AG20443 (cell line): Measurements from ENCODE around the gene CDK18.
"Not testable (repeated sequence)": the region's sequence is repeated elsewhere in the genome, so short reads cannot be mapped to it uniquely, and the experiment has no call there.

Source experiments
- DNase-seq: peaks from one replicate; pipeline ENCODE4 v3.0.0; 2012; ENCODE audit warnings: low spot score, mixed read lengths

Gene CDK18

DNA sequence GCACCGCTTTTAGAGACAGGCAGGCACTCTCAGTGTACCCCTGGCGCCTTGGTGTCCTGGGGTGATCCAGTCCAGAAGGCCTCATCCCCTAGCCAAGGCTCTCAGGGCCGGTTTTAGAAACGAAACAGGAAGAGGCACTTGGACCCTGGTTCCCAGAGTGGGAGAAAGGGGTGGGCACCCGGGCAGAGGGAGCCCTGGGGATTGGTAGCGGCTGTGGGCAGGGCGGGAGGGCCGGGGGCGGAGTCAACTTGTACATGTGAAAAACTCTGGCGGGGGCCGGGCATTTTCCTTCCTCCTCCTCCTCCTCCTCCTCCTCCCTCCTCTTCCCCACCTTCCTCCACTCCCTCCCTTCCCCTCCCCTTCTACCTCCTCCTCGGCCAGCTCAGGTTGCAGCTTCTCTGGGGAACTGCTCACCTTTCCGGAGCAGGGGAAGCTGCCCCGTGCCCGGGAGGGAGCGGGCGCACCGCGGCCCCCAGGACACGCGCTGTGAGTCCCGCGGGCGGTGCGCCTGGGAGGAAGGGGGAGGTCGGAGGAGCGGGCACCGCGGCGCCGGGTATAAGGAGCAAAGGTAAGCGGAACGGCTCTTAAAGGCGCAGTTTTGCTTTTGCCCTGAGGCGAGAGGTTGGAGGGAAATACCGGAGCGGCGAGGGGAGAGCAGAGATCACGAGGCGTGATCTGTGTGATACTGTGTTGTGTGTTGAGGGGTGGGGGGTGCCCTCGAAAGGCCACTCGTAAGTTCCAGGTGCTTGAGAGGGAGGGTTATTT, at the start of gene CDK18:
Gene CDK18, plus strand, starts transcription at position 359 of the 765 bp plus-strand sequence. CDS start 18,499 bp downstream, outside the sequence.
- peak; percentile 49 for DNase-seq

DNA sequence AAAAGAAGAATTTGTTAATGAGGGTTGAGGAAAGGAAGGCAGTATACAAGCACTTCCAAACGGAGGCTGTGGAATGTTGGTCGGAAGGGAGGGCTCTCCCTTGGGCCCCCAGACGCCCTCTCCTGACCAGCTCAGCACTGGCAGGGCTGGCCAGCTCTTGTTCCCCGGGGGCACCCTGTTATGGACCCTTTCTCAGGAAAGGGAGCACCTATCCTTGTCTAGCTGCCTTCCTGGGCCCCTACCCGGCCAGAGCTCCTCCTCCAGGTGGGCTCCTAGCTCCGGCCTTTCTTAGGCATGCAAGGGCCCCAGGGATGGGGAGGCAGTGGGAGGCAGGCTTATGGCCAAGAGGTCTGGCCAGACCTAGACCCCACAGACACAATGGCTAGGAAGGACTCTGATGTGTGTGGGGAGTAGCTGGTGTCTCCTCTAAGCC, 49.5 kb upstream of the CDK18 start:
- DNase-seq: no peak

DNA sequence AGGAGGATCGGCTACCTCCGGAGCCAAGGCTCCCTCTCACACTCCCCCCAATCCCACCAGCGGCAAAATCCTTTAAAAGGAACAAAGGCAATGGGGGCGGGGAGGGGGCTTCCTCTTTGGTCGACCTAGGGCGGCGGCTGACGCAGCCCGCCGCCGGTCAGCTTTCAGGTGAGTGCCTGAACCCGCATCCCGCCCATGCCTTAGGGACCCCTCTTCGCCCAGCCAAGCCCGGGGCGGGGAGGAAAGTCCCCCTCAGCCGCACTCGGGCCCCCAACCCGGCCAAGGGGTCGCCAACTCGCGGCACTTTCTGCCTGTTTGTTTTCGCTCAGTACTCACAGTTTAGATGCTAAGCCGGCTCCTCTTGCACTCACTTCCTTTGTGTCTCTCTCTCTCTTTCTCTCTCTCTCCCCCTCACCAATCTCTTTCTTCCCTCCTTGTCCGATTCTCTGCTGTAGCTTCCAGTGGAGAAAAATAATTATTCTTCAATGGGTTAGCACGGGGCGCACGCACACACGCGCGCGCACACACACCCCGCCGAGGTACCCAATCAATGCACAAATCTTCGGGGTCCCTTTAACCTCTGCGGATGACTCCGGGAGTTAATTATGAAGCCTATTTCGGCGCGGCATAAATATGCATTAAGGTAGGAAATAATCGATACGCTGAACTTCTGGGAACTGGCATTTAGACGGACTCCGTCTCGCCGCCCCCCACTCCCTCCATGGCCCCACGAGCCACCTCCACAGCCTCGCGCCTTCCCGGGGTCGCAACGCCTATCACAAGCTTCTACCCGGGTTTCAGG, 48.7 kb upstream of the CDK18 start, which contains the start of gene BLACAT1:
Gene BLACAT1, minus strand, starts transcription at position 465 of the 802 bp plus-strand sequence.
- DNase-seq: no peak

- DNase-seq: no peak
Observed at GRCh38 chr1:205456383-205456867, 48.0 kb upstream of the CDK18 start.

- DNase-seq: no peak
Observed at GRCh38 chr1:205456868-205457745, 47.4 kb upstream of the CDK18 start.

DNA sequence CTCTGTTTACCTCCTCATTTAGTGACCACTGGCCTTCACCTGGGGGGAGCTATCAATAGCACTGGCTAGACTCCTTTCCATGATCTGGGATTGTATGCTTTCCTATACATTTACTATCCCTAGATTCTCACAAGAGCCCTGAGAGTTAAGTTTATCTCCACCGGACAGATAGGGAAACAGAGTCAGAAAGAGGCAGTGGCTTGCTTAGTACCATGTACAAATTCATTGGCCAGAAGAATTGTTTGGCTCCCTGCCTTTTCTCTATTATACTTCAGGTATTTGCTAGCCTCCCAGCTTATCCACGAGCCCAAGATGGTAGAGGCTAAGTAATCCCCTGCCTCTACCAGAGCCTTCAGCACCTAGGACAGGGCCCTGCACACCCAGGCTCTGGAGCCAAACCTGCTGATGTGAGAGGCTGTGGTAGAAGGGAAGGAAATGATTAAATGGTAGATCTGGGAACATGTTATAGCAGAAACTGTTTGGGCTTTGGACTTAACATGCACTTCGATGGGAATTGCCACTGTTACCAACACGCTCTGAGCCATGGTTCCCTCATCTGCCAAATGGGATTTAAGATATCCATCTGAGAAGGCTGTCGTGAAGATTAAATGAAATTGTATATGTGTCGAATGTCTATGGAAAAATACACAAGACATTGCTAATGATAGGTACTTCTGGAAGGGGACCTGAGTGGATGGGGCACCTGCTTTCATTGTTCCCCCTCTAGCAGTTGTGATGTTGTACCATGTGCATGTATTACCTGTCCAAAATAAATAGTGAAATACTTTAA, 45.5 kb upstream of the CDK18 start:
- peak; percentile 79 for DNase-seq

DNA sequence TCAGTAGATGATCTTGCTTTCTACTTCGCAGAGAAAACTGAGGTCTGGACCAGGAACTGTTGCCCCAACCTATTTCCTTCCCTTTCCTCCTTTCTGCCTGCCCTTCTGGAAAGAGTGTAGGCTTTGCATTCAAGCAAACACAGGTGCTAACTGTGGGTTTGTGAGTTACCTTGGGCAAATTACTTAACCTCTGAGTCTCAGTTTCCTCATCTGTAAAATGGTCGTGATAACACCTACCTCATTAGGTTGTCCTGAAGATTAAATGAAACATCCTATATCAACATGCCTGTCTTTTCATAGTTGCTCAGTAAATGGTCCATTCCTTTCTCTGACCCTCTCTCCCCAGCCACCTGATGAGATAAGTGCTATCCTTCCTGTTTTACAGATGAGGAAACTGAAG, 39.1 kb upstream of the CDK18 start:
- no peak for DNase-seq

DNA sequence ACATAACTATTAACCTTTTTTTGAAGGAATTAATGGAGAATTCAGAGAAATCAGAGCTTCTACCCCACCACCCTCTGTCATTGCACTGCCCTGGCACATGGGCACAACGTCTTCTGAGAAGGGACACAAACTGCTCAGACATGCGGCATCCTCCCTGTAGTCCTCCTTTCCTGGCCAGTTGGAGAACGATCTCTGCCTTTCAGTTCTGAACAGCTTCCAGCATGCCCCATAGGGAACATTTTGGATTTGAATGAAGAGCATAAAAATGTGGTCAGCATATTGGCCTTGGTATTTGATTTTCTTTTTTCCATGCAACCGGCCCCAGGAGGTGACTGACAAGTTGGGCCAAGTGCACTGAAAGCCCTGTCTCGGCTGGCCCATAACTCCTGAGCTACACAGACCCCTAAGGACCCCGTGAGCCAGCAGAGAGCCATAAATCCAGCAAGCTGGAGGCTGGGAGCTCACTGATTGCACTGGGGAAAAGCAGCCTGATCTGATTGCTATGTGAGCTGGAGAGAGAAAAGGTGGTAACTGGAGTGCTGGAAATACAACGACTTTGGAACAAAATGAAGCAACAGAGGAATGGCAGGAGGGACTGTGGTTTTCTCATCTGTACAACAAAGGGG, 37.8 kb upstream of the CDK18 start:
- DNase-seq: no peak

GRCh38 chr1:205470131-205470530, 34.3 kb upstream of the CDK18 start:
- no peak for DNase-seq

- no peak for DNase-seq
Observed at GRCh38 chr1:205472737-205473441, 31.6 kb upstream of the CDK18 start.

DNA sequence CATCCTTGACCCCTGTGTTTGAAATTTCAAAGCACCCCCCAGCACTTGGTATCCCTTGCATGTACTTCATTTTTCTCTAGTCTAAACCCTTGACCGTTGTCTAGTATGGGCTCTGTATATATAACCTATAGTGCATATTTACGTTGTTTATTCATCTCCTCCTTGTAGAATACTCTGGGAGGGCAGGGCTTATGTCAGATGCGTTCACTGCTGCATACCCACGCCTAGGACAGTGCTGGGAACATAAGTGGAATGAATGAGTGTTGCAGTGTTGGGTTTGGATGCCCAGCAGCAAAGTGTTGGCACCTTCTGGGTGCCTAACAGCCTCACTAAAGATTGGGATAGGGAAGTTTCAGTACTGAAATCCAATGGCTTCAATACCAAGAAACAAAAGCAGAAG, 31.0 kb upstream of the CDK18 start:
- DNase-seq: no peak

- DNase-seq: no peak
Observed at GRCh38 chr1:205473966-205474365, 30.5 kb upstream of the CDK18 start.

- DNase-seq: no peak
Observed at GRCh38 chr1:205474571-205474970, 29.9 kb upstream of the CDK18 start.

- no peak for DNase-seq
Observed at GRCh38 chr1:205475855-205476254, 28.6 kb upstream of the CDK18 start.

DNA sequence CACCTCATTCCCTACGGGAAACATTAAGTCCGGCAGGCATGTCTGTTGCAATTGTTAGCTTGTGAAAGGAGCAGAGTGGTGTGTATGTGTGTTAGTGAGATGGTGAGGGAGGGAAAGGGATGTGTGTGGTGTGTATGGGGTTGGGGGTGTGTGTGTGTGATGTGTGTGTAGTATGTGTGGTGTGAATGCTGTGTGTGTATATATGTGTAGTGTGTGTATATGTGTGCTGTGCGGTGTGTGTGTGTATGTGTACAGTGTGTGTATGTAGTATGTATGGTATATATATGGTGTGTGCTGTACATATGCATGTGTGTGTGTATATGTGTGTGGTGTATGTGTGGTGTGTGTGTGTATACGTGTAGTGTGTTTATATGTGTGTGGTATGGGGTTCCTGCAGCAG, 27.8 kb upstream of the CDK18 start:
- no peak for DNase-seq

DNA sequence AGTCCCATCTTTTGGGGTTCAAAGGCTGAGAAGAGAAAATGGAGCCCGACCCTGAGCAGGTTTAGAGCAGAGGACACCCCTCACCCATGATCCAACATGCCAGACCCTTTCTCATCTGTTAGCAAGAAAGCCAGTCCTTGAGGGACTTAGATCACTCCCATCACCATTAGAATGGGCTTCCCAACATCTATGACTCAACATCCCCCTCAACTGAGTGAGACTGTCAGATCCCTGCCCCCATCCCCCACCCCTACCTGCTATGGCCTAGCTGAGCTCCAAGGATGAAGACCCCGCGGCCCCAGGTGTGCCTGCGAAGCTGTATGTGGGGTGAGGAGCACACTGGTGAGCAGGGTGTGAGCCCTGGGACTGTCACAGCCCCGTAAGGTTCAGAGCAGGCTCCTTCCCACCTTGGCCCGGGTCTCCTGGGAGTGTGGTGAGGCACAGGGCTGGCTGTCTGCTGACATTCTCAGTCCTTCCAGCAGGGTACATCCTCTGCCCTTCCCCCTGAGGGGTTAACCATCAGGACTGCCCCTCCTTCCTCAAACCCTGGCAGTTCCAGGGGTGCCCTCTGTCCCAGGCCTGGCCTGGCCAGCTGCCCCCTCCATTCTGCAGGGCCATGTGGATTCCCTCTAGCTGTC, 27.2 kb upstream of the CDK18 start:
- DNase-seq: no peak

DNA sequence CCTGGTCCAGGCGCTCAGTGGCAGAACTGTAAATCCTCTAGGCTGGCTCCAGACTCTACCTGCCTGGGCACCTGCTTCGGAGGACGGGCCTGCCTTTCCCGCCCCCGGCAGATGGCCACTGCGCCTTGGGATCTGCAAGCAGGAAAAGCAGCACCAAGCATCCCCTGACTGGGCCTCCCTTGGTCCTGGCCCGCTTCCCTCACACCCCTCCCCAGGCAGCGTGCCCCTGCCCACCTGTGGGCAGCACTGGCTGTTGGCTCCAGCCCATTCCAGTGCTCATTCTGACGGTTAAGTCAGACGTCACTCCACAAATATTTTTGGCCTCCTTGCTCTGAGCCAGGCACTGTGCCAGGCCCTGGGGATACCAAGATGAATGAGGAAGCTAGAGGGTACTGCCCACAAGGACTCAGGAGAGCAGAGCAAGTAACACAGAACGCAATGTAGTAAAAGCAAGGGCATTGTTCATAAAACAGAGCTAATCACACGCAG, 26.7 kb upstream of the CDK18 start:
- peak; percentile 53 for DNase-seq

DNA sequence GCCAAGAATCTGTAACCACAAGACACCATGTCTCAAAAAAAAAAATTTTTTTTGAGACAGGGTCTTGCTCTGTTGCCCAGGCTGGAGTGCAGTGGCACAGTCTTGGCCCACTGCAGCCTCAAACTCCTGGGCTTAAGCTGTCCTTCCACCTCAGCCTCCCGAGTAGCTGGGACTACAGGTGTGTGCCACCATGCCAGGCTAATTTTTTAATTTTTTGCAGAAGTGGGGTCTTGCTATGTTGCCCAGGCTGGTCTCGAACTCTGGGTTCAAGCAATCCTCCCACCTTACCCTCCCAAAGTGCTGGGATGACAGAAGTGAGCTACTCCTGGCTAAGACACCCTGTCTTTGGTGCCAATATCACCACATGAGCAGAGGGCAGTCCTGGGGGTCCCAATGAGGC, 25.5 kb upstream of the CDK18 start:
- DNase-seq: not testable (repeated sequence)

DNA sequence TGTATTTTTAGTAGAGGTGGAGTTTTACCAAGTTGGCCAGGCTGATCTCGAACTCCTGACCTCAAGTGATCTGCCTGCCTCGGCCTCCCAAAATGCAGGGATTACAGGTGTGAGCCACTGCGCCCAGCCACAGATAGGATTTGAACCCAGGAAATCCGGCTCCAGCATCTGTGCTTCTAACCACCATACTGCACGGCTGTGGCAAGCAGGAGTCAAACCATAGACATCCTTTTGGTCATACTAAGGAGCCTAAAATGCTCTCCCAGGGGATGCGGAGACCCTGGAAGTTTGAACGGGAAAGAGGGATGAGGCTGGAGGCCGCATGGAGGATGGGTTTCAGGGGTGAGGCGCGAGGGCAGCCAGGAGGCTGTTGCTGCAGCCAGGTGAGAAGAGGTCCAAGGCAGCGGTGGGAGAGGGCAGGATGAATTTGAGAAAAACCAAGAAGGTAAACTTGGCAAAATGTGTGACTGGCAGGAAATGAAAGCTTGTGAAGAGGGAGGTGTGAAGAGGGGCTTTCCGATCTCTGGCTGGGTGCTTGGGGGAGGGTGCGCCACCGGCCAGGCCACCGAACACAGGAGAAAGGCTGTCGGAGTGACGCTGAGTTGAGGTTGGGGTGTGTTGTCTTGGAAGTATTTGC, 24.0 kb upstream of the CDK18 start:
- DNase-seq: no peak
